Mesenchymal stem cell (in vitro differentiated cells and primary cell): Measurements from ENCODE around the gene JOSD1.

ENCODE experiments used
- DNase-seq: peaks from one replicate; pipeline ENCODE4 v3.0.0-alpha.2; 2013
- H2AFZ ChIP-seq: one replicate; pipeline ENCODE4 v1.6.1; 2013; ENCODE audit warnings: low read depth, mild to moderate bottlenecking, control low read depth, inconsistent platforms, low read length, moderate library complexity
- H2AK5ac ChIP-seq: 2 replicates; pipeline ENCODE4 v1.6.1; 2013; ENCODE audit warnings: low read length, moderate library complexity, mild to moderate bottlenecking, inconsistent platforms; ENCODE audit not compliant: severe bottlenecking
- H2BK120ac ChIP-seq: one replicate; pipeline ENCODE4 v1.6.1; 2013; ENCODE audit warnings: low read depth, mild to moderate bottlenecking, inconsistent platforms, low read length, moderate library complexity
- H2BK12ac ChIP-seq, 2 experiments: one replicate each; pipeline ENCODE4 v1.6.1; 2013; ENCODE audit warnings: inconsistent platforms in 2 of 2, low read length in 2 of 2, mild to moderate bottlenecking in 2 of 2, moderate library complexity in 2 of 2, control low read depth in 1 of 2
- H2BK15ac ChIP-seq: one replicate; pipeline ENCODE4 v1.6.1; 2013; ENCODE audit warnings: mild to moderate bottlenecking, low read depth, inconsistent platforms; ENCODE audit not compliant: poor library complexity, severe bottlenecking
- H2BK5ac ChIP-seq: 2 replicates; pipeline ENCODE4 v1.6.1; 2013; ENCODE audit warnings: low read depth, mild to moderate bottlenecking, low read length, control low read depth, inconsistent platforms; ENCODE audit not compliant: poor library complexity, severe bottlenecking
- H3K14ac ChIP-seq, 2 experiments: one replicate each; pipeline ENCODE4 v1.6.1; 2013; ENCODE audit warnings: inconsistent platforms in 2 of 2, low read length in 2 of 2, control low read depth in 1 of 2, mild to moderate bottlenecking in 1 of 2, moderate library complexity in 1 of 2
- H3K18ac ChIP-seq, 2 experiments: one replicate each; pipeline ENCODE4 v1.6.1; 2013; ENCODE audit warnings: inconsistent platforms in 2 of 2, low read length in 2 of 2, control low read depth in 1 of 2, low read depth in 1 of 2, mild to moderate bottlenecking in 1 of 2
- H3K23ac ChIP-seq, 2 experiments: one replicate each; pipeline ENCODE4 v1.6.1; 2013; ENCODE audit warnings: inconsistent platforms in 2 of 2, low read length in 2 of 2, mild to moderate bottlenecking in 2 of 2, moderate library complexity in 2 of 2, control low read depth in 1 of 2
- H3K27ac ChIP-seq: 2 replicates; pipeline ENCODE4 v1.5.1; 2013; ENCODE audit warnings: mild to moderate bottlenecking, moderate library complexity, low read length, control low read depth, inconsistent platforms; ENCODE audit not compliant: poor library complexity, severe bottlenecking
- H3K27me3 ChIP-seq, 2 experiments: 2 replicates each; pipeline versions ENCODE4 v1.6.1 to v1.7.0; 2013; ENCODE audit warnings: low read length in 2 of 2, mild to moderate bottlenecking in 2 of 2, moderate library complexity in 2 of 2, control low read depth in 1 of 2, inconsistent platforms in 1 of 2; ENCODE audit not compliant: control insufficient read depth in 1 of 2, insufficient read depth in 1 of 2
- H3K36me3 ChIP-seq, 2 experiments: 2 replicates each; pipeline versions ENCODE4 v1.6.1 to v1.7.0; 2013; ENCODE audit warnings: low read length in 2 of 2, control low read depth in 1 of 2, inconsistent platforms in 1 of 2, low read depth in 1 of 2, mild to moderate bottlenecking in 1 of 2; ENCODE audit not compliant: insufficient read depth in 2 of 2, control insufficient read depth in 1 of 2
- H3K4ac ChIP-seq, 2 experiments: one replicate each; pipeline ENCODE4 v1.6.1; 2013; ENCODE audit warnings: inconsistent platforms in 2 of 2, low read length in 2 of 2, mild to moderate bottlenecking in 2 of 2, moderate library complexity in 2 of 2, control low read depth in 1 of 2, low read depth in 1 of 2
- H3K4me1 ChIP-seq: 2 replicates; pipeline ENCODE4 v1.6.1; 2013; ENCODE audit warnings: low read depth, low read length, control low read depth; ENCODE audit not compliant: control insufficient read depth, insufficient read depth
- H3K4me2 ChIP-seq: 2 replicates; pipeline ENCODE4 v1.6.1; 2013; ENCODE audit warnings: low read length, mild to moderate bottlenecking, inconsistent platforms; ENCODE audit not compliant: poor library complexity, severe bottlenecking
- H3K4me3 ChIP-seq, 2 experiments: 2 replicates each; pipeline versions ENCODE4 v1.5.1 to v1.7.0; 2013; ENCODE audit warnings: low read length in 2 of 2, mild to moderate bottlenecking in 2 of 2, control low read depth in 1 of 2, low read depth in 1 of 2; ENCODE audit not compliant: insufficient read depth in 1 of 2
- H3K79me1 ChIP-seq: replicated peaks from 2 replicates; pipeline ENCODE4 v1.6.1; 2013; ENCODE audit warnings: mild to moderate bottlenecking, control low read depth, low read length, inconsistent platforms; ENCODE audit not compliant: poor library complexity, severe bottlenecking
- H3K9ac ChIP-seq: 2 replicates; pipeline ENCODE4 v1.7.0; 2013; ENCODE audit warnings: mild to moderate bottlenecking, low read length, moderate library complexity
- H3K9me3 ChIP-seq: 2 replicates; pipeline ENCODE4 v1.7.0; 2013; ENCODE audit warnings: mild to moderate bottlenecking, low read length; ENCODE audit not compliant: control insufficient read depth
- H4K8ac ChIP-seq: one replicate; pipeline ENCODE4 v1.6.1; 2013; ENCODE audit warnings: inconsistent platforms, mild to moderate bottlenecking, low read length, moderate library complexity
- H4K91ac ChIP-seq: one replicate; pipeline ENCODE4 v1.6.1; 2013; ENCODE audit warnings: mild to moderate bottlenecking, low read length, inconsistent platforms
- WGBS: methylation state at CpG from one replicate; pipeline ENCODE4 v1.1.7; 2013; ENCODE audit warnings: mixed read lengths; 5-methylcytosine and 5-hydroxymethylcytosine counted together

JOSD1 gene

DNA sequence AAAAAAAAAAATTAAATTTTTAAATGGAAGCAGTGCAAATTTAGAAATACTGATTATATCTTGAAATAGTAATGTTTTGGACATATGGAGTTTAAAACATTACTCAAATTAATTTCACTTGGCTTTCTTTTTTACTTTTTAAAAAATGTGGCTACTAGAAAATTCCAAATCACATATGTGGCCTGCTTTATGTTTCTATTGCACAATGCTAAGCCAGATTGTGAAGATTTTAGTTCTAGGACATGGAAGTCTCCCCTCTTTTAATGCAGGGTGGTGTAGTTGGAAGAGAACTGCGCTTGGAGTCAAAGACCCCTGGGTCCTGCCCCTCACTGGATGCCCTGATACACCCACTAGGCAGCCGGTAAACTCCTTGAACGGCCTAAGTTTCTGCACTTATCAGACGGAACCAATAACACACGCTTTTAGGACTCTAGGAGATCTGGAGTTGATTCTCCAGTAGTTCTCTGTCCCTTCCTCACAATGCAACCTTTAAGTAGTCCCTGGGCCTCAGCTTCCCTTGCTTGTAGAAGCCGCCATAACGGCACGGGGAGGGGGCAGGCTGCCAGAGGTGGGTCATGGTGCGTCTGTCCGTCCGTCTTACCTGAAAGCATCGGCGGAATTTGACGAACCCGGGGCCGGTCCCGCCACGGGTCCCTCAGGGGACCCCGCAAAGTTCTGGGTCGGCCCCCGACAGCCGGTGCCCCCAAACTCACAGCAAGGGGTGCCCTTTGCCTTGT, 45.1 kb downstream of the JOSD1 start:
- H4K8ac ChIP-seq: no peak overlapping the region
- H2AFZ ChIP-seq: peak overlapping the region; percentile 97
- H2AK5ac ChIP-seq: no peak overlapping the region
- H3K18ac ChIP-seq: peak overlapping the region in 1 of 2 experiments; percentile 88
- peaks cover 14% of the 10 kb centered on the region for H3K79me1 ChIP-seq
- H3K4me3 ChIP-seq: peak overlapping the region; percentile 94 to 97
- H2BK120ac ChIP-seq: no peak overlapping the region
- H3K4me1 ChIP-seq: peaks cover 5% of the 10 kb centered on the region
- peak overlapping the region in 1 of 2 experiments; percentile 91 for H3K4ac ChIP-seq
- peak overlapping the region in 1 of 2 experiments; percentile 97 for H3K14ac ChIP-seq
- no peaks in the 10 kb centered on the region for H3K27me3 ChIP-seq
- H3K27ac ChIP-seq: peak overlapping the region; percentile 93
- no peak overlapping the region for H2BK5ac ChIP-seq
- peaks cover 0 to 8% of the 10 kb centered on the region in 2 experiments for H3K36me3 ChIP-seq
- no peaks in the 10 kb centered on the region for H3K9me3 ChIP-seq
- H2BK15ac ChIP-seq: no peak overlapping the region
- DNase-seq: peak; percentile 49
- H2BK12ac ChIP-seq: peak overlapping the region in 1 of 2 experiments; percentile 63
- WGBS: 2% methylated on average over 21 of the region's 22 CpGs
- no peak overlapping the region for H4K91ac ChIP-seq
- peak overlapping the region; percentile 92 for H3K4me2 ChIP-seq
- peak overlapping the region; percentile 100 for H3K9ac ChIP-seq
- H3K23ac ChIP-seq: peak overlapping the region in 1 of 2 experiments; percentile 35

DNA sequence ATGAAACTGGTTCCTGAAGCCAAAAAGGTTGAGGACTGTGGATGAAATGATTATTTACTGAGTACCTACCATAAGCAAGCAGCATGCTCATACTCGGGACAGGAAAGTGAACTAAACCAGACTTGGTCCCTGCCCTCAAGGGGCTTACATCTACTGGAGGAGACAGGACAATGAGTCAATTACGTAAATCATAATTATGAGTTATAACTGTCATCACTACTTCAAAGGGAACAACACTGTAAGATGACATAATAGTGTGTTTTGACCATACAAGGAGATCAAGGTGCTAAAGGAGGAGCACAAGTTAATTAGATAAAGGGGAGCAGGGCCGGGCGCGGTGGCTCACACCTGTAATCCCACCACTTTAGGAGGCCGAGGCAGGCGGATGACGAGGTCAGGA, 47.0 kb downstream of the JOSD1 start:
- no peaks in the 10 kb centered on the region for H3K27me3 ChIP-seq
- no peak overlapping the region for H2BK12ac ChIP-seq
- no peak overlapping the region for H3K18ac ChIP-seq
- H3K9ac ChIP-seq: no peak overlapping the region
- no peak overlapping the region for H3K23ac ChIP-seq
- H2BK15ac ChIP-seq: no peak overlapping the region
- H4K91ac ChIP-seq: no peak overlapping the region
- H3K4me2 ChIP-seq: no peak overlapping the region
- no peak overlapping the region for H3K4me3 ChIP-seq
- WGBS: over 99% methylated on average over 7 of the region's 8 CpGs
- H3K36me3 ChIP-seq: peaks cover 0 to 7% of the 10 kb centered on the region in 2 experiments
- no peak overlapping the region for H2AK5ac ChIP-seq
- no peaks in the 10 kb centered on the region for H3K9me3 ChIP-seq
- H3K4ac ChIP-seq: no peak overlapping the region
- H3K14ac ChIP-seq: no peak overlapping the region
- DNase-seq: no peak
- no peak overlapping the region for H2AFZ ChIP-seq
- no peak overlapping the region for H4K8ac ChIP-seq
- peaks cover 9% of the 10 kb centered on the region for H3K79me1 ChIP-seq
- peaks cover 5% of the 10 kb centered on the region for H3K4me1 ChIP-seq
- no peak overlapping the region for H3K27ac ChIP-seq
- no peak overlapping the region for H2BK5ac ChIP-seq
- no peak overlapping the region for H2BK120ac ChIP-seq

DNA sequence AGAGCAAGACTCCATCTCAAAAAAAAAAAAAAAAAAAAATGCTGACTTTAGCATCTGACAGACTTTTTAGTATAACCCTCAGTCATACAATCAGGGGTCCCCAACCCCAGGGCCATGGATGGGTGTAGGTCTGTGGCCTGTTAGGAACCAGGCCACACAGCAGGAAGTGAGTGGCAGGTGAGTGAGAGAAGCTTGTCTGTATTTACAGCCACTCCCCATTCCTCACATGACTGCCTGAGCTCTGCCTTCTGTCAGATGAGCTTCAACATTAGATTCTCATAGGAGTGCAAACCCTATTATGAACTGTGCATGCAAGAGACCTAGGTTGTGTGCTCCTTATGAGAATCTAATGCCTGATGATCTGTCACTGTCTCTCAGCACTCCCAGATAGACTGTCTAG, 47.9 kb downstream of the JOSD1 start:
- H3K4me2 ChIP-seq: no peak overlapping the region
- no peak overlapping the region for H2BK15ac ChIP-seq
- peaks cover 0 to 7% of the 10 kb centered on the region in 2 experiments for H3K36me3 ChIP-seq

DNA sequence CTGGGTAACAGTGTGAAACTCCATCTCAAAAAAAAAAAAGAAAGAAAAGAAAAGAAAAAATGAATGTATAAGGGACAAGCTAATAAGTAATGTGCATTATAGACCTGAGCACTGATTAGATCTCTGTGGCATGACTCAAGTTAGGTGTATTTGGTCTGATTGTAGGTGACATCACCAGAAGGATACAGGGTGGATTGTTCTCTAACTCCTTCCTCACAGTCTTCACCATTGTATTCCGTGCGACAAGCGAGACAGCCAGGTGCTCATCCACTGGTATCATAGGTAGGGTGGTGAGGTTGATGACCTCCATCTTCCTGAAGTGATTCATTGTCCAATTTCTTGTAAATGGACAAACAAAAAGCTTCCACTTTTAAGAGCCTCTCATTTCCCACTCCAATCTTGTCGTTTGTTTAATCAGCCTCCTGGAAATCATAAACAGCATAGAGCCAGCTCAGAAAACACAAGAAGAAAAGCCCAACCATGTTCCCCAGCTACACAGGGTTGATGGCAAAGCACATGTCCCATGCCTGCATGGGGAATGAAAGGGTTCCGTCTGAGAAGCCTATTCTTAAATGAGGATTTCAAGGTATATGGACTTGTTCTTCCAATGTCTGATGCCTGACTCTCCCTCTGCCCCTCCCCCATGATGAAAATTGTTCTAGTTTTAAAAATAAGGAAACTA, 50.8 kb downstream of the JOSD1 start:
- no peak overlapping the region for H3K23ac ChIP-seq
- no peak overlapping the region for H2AK5ac ChIP-seq
- no peak overlapping the region for H3K27ac ChIP-seq
- H3K14ac ChIP-seq: no peak overlapping the region
- peaks cover 1% of the 10 kb centered on the region for H3K79me1 ChIP-seq
- no peak overlapping the region for H3K18ac ChIP-seq
- H4K91ac ChIP-seq: no peak overlapping the region
- H3K36me3 ChIP-seq: peaks cover 0 to 7% of the 10 kb centered on the region in 2 experiments
- no peaks in the 10 kb centered on the region for H3K4me1 ChIP-seq
- H2BK15ac ChIP-seq: no peak overlapping the region
- no peaks in the 10 kb centered on the region for H3K9me3 ChIP-seq
- DNase-seq: no peak
- H3K4me2 ChIP-seq: no peak overlapping the region
- no peak overlapping the region for H3K4ac ChIP-seq
- no peak overlapping the region for H3K9ac ChIP-seq
- no peaks in the 10 kb centered on the region for H3K27me3 ChIP-seq
- H4K8ac ChIP-seq: no peak overlapping the region
- no peak overlapping the region for H2AFZ ChIP-seq
- H3K4me3 ChIP-seq: no peak overlapping the region
- WGBS: 73% methylated on average over 4 of the region's 5 CpGs
- H2BK5ac ChIP-seq: no peak overlapping the region
- no peak overlapping the region for H2BK12ac ChIP-seq
- H2BK120ac ChIP-seq: no peak overlapping the region

More for the DNA sequence above, 47.9 kb downstream of the JOSD1 start:
- Histone ChIP-seq H2BK12ac (no peak overlapping the region), H3K18ac (no peak overlapping the region), H2BK5ac (no peak overlapping the region), H4K8ac (no peak overlapping the region), H3K9me3 (no peaks in the 10 kb centered on the region), H3K27me3 (no peaks in the 10 kb centered on the region), H3K27ac (no peak overlapping the region), H3K4ac (no peak overlapping the region), H3K9ac (no peak overlapping the region), H3K79me1 (peaks cover 9% of the 10 kb centered on the region), H4K91ac (no peak overlapping the region), H2BK120ac (no peak overlapping the region), H2AK5ac (no peak overlapping the region), H2AFZ (no peak overlapping the region), H3K4me1 (peaks cover 5% of the 10 kb centered on the region), H3K23ac (no peak overlapping the region), H3K4me3 (no peak overlapping the region), H3K14ac (no peak overlapping the region)
- no peak for DNase-seq
